HL-60 (cell line): ENCODE data around the gene C20orf204.

Experiments
- DNase-seq, 2 experiments: peaks; one replicate each; pipeline ENCODE4 v3.0.0-alpha.2; 2010 to 2020; ENCODE audit warnings: low read depth in 1 of 2, low spot score in 1 of 2
- H3K27ac ChIP-seq: fragments of 250-450 bp; sonication (Bioruptor Pico); replicated peaks from 2 replicates; pipeline ENCODE4 v1.5.1; 2020; ENCODE audit warnings: mild to moderate bottlenecking, moderate library complexity
- H3K27me3 ChIP-seq: fragments of 250-450 bp; sonication (Bioruptor Pico); 2 replicates; pipeline ENCODE4 v1.5.1; 2021; ENCODE audit warnings: mild to moderate bottlenecking, moderate library complexity; ENCODE audit not compliant: insufficient read depth, poor library complexity, severe bottlenecking
- H3K4me3 ChIP-seq: replicated peaks from 2 replicates; pipeline ENCODE4 v1.5.1; 2011; ENCODE audit warnings: mild to moderate bottlenecking, control low read depth, low read length; ENCODE audit not compliant: insufficient read depth
- CTCF ChIP-seq: IDR thresholded peaks from one replicate; pipeline ENCODE4 v1.5.1; 2011; ENCODE audit warnings: low read length, control low read depth, inconsistent platforms; ENCODE audit not compliant: insufficient read depth
- GABPA ChIP-seq: IDR thresholded peaks from 2 replicates; pipeline ENCODE4 v1.6.1; 2012; ENCODE audit warnings: low read depth
- POLR2AphosphoS5 ChIP-seq: IDR thresholded peaks from 2 replicates; pipeline ENCODE4 v1.6.1; 2012; ENCODE audit warnings: low read depth
- REST ChIP-seq: IDR thresholded peaks from 2 replicates; pipeline ENCODE4 v1.6.1; 2012; ENCODE audit warnings: low read depth; ENCODE audit not compliant: insufficient replicate concordance
- SPI1 ChIP-seq: IDR thresholded peaks from 2 replicates; pipeline ENCODE4 v1.6.1; 2012; ENCODE audit warnings: low read depth, mild to moderate bottlenecking, borderline replicate concordance
- long read RNA-seq: library from polyadenylated mRNA; unstranded; transcript quantifications from one replicate; pipeline ENCODE4 v2.0.0, GENCODE V29; 2020

C20orf204 gene
- long read RNA-seq, result 0 reads

- no peak for TF ChIP-seq SPI1
- TF ChIP-seq CTCF, result no peak
- no peak for TF ChIP-seq POLR2AphosphoS5
- no peak for TF ChIP-seq GABPA
- DNase-seq, result no peak
- Histone ChIP-seq H3K27ac (no peak within 1 kb of the TSS), H3K27me3 (peaks cover 6% of the 10 kb centered on the region), H3K4me3 (no peak within 1 kb of the TSS)
These were observed at the start of gene C20orf204 for GRCh38 chr20:64035933-64036345. Gene C20orf204 (plus strand): TSS chr20:64036182. CDS start chr20:64036324, 142 bp downstream.

GRCh38 chr20:64000906-64001305, 35.1 kb upstream of the C20orf204 start:
- no peak overlapping the region for H3K27ac ChIP-seq
- no peaks in the 10 kb centered on the region for H3K27me3 ChIP-seq
- TF ChIP-seq REST, result no peak
- TF ChIP-seq CTCF, result no peak
- TF ChIP-seq GABPA, result no peak
- no peak for TF ChIP-seq POLR2AphosphoS5
- TF ChIP-seq SPI1, result no peak
- no peak overlapping the region for H3K4me3 ChIP-seq
- DNase-seq, result no peak

- Histone ChIP-seq H3K27me3 (no peaks in the 10 kb centered on the region), H3K27ac (no peak overlapping the region), H3K4me3 (no peak overlapping the region)
- DNase-seq, result no peak
- TF ChIP-seq REST (no peak), SPI1 (no peak), POLR2AphosphoS5 (no peak), CTCF (no peak), GABPA (no peak)
These were observed 34.4 kb upstream of the C20orf204 start for GRCh38 chr20:64001607-64002011.

GRCh38 chr20:64003960-64004725, 31.8 kb upstream of the C20orf204 start:
- TF ChIP-seq REST (no peak), SPI1 (no peak), GABPA (no peak), POLR2AphosphoS5 (no peak), CTCF (no peak)
- no peak for DNase-seq
- H3K27ac ChIP-seq, result no peak overlapping the region
- H3K4me3 ChIP-seq, result no peak overlapping the region
- no peaks in the 10 kb centered on the region for H3K27me3 ChIP-seq
